Right atrium auricular region (tissue), 2 donors: ENCODE measurements around the gene LECT2. TPM values are rescaled to one million over a fixed set of nuclear protein-coding genes. Genes with fewer than 3 reads are reported as not detected.

Source experiments
- DNase-seq: peaks from one replicate; pipeline ENCODE4 v3.0.0-alpha.2; 2019; ENCODE audit warnings: low spot score
- H3K27ac ChIP-seq, 2 donors: fragments of 200-600 bp; sonication (generic); 1 replicate in 1 of 2; 2 replicates in 1 of 2; pipeline ENCODE4 v1.5.1; 2016 to 2019
- H3K27me3 ChIP-seq, 2 donors: fragments of 200-600 bp; sonication (generic); one replicate each; pipeline versions ENCODE4 v1.5.1 to v1.6.0; 2017 to 2019
- H3K36me3 ChIP-seq: fragments of 200-600 bp; sonication (generic); one replicate; pipeline ENCODE4 v1.5.1; 2016
- H3K4me1 ChIP-seq, 2 donors: fragments of 200-600 bp; sonication (generic); one replicate each; pipeline versions ENCODE4 v1.5.1 to v1.6.0; 2017 to 2019
- H3K4me3 ChIP-seq, 2 donors: fragments of 200-600 bp; sonication (generic); 1 replicate in 1 of 2; 2 replicates in 1 of 2; pipeline ENCODE4 v1.5.1; 2017 to 2019; ENCODE audit warnings: mild to moderate bottlenecking in 1 of 2, moderate library complexity in 1 of 2
- H3K9me3 ChIP-seq, 2 donors: fragments of 200-600 bp; sonication (generic); one replicate each; pipeline ENCODE4 v1.5.1; 2019
- total RNA-seq, 2 donors: library from RNA; depleted of rRNA; stranded (reverse); fragments of >200 nt; gene quantifications; one replicate each; pipeline ENCODE4 v1.1.0, GENCODE V29; 2016
- TF ChIP-seq, protein P1 (sequence below), 2 donors: fragments of 200-600 bp; sonication (generic); IDR thresholded peaks; one replicate each; pipeline ENCODE4 v1.5.1; 2019; ENCODE audit warnings: antibody characterized with exemption in 2 of 2

The LECT2 gene
- total RNA-seq, 2 donors from 2014 or later, result not detected

- TF ChIP-seq, protein P1, sequence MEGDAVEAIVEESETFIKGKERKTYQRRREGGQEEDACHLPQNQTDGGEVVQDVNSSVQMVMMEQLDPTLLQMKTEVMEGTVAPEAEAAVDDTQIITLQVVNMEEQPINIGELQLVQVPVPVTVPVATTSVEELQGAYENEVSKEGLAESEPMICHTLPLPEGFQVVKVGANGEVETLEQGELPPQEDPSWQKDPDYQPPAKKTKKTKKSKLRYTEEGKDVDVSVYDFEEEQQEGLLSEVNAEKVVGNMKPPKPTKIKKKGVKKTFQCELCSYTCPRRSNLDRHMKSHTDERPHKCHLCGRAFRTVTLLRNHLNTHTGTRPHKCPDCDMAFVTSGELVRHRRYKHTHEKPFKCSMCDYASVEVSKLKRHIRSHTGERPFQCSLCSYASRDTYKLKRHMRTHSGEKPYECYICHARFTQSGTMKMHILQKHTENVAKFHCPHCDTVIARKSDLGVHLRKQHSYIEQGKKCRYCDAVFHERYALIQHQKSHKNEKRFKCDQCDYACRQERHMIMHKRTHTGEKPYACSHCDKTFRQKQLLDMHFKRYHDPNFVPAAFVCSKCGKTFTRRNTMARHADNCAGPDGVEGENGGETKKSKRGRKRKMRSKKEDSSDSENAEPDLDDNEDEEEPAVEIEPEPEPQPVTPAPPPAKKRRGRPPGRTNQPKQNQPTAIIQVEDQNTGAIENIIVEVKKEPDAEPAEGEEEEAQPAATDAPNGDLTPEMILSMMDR (IDR thresholded peaks at IDR 0.05), result no peak
- H3K9me3 ChIP-seq, result no peaks in the 10 kb centered on the region
- no peak overlapping the region for H3K4me3 ChIP-seq
- no peak overlapping the region for H3K27ac ChIP-seq
- no peaks in the 10 kb centered on the region for H3K36me3 ChIP-seq
- no peak for DNase-seq
- no peaks in the 10 kb centered on the region for H3K27me3 ChIP-seq
- no peaks in the 10 kb centered on the region for H3K4me1 ChIP-seq
These were observed 53.1 kb downstream of the LECT2 start for GRCh38 chr5:135901633-135902032.

GRCh38 chr5:135900276-135900675 lies 54.5 kb downstream of the LECT2 start:
- H3K27me3 ChIP-seq, result no peaks in the 10 kb centered on the region
- TF ChIP-seq, protein P1 (IDR thresholded peaks at IDR 0.05), result no peak
- no peaks in the 10 kb centered on the region for H3K36me3 ChIP-seq

GRCh38 chr5:135898651-135899050 lies 56.1 kb downstream of the LECT2 start:
- Histone ChIP-seq H3K4me1 (no peaks in the 10 kb centered on the region), H3K27me3 (no peaks in the 10 kb centered on the region), H3K4me3 (no peak overlapping the region), H3K36me3 (no peaks in the 10 kb centered on the region), H3K9me3 (no peaks in the 10 kb centered on the region), H3K27ac (no peak overlapping the region)
- TF ChIP-seq, protein P1 (IDR thresholded peaks at IDR 0.05), result no peak
- DNase-seq, result no peak

More at GRCh38 chr5:135900276-135900675, 54.5 kb downstream of the LECT2 start:
- Histone ChIP-seq H3K9me3 (no peaks in the 10 kb centered on the region), H3K4me3 (no peak overlapping the region), H3K4me1 (no peaks in the 10 kb centered on the region), H3K27ac (no peak overlapping the region)
- DNase-seq, result no peak

Other genes starting within 250 kb of the LECT2 start
- gene SLC25A48, start 120.3 kb downstream of the LECT2 start, total RNA-seq, result not detected
- not detected for gene IL9, start 59.1 kb downstream of the LECT2 start, total RNA-seq
- 10 to 100 TPM; 30.4 to 65.0 TPM for gene TGFBI, start 74.0 kb upstream of the LECT2 start, total RNA-seq
- gene SMAD5, start 177.9 kb upstream of the LECT2 start, total RNA-seq, result 10 to 100 TPM; 25.0 to 26.7 TPM
- gene SMIM32, start 238.2 kb upstream of the LECT2 start, total RNA-seq, result not detected